Measurements from ENCODE around the gene POLR3H.

POLR3H gene

GRCh38 chr22:41534219-41534618, 10.1 kb downstream of the POLR3H start:
- no peak overlapping the region for H3K27ac Mint-ChIP-seq
- no peaks in the 10 kb centered on the region for H3K27me3 Mint-ChIP-seq
- no peaks in the 10 kb centered on the region for H3K9me3 Mint-ChIP-seq
- H3K36me3 Mint-ChIP-seq (ENCODE audit: low read depth): peaks cover 29% of the 10 kb centered on the region
- H3K4me3 Mint-ChIP-seq: no peak overlapping the region
- no peaks in the 10 kb centered on the region for H3K4me1 Mint-ChIP-seq (ENCODE audit: low read depth)

- no peaks in the 10 kb centered on the region for H3K4me1 Mint-ChIP-seq (ENCODE audit: low read depth)
- no peaks in the 10 kb centered on the region for H3K9me3 Mint-ChIP-seq
- H3K36me3 Mint-ChIP-seq (ENCODE audit: low read depth): peaks cover 37% of the 10 kb centered on the region
- no peaks in the 10 kb centered on the region for H3K27me3 Mint-ChIP-seq
- no peak overlapping the region for H3K27ac Mint-ChIP-seq
- no peak overlapping the region for H3K4me3 Mint-ChIP-seq
Observed at GRCh38 chr22:41532908-41533825, 11.1 kb downstream of the POLR3H start.

- Mint-ChIP-seq H3K4me1 (ENCODE audit: low read depth) (no peaks in the 10 kb centered on the region), H3K4me3 (no peak overlapping the region), H3K9me3 (no peaks in the 10 kb centered on the region), H3K36me3 (ENCODE audit: low read depth) (peaks cover 29% of the 10 kb centered on the region), H3K27me3 (no peaks in the 10 kb centered on the region), H3K27ac (no peak overlapping the region)
Observed at GRCh38 chr22:41531715-41532477, 12.4 kb downstream of the POLR3H start.

GRCh38 chr22:41530890-41531714, 13.2 kb downstream of the POLR3H start:
- Mint-ChIP-seq H3K27me3 (no peaks in the 10 kb centered on the region), H3K36me3 (ENCODE audit: low read depth) (peaks cover 32% of the 10 kb centered on the region), H3K27ac (no peak overlapping the region), H3K4me1 (ENCODE audit: low read depth) (no peaks in the 10 kb centered on the region), H3K4me3 (no peak overlapping the region), H3K9me3 (no peaks in the 10 kb centered on the region)

- H3K36me3 Mint-ChIP-seq (ENCODE audit: low read depth): peaks cover 42% of the 10 kb centered on the region
- peak overlapping the region; percentile 53 for H3K27ac Mint-ChIP-seq
- no peaks in the 10 kb centered on the region for H3K9me3 Mint-ChIP-seq
- peaks cover 12% of the 10 kb centered on the region for H3K4me1 Mint-ChIP-seq (ENCODE audit: low read depth)
- no peak overlapping the region for H3K4me3 Mint-ChIP-seq
- H3K27me3 Mint-ChIP-seq: no peaks in the 10 kb centered on the region
Observed at GRCh38 chr22:41528938-41529561, 15.2 kb downstream of the POLR3H start.

GRCh38 chr22:41528132-41528766, 16.0 kb downstream of the POLR3H start:
- H3K36me3 Mint-ChIP-seq (ENCODE audit: low read depth): peaks cover 41% of the 10 kb centered on the region
- H3K9me3 Mint-ChIP-seq: no peaks in the 10 kb centered on the region
- peaks cover 13% of the 10 kb centered on the region for H3K4me1 Mint-ChIP-seq (ENCODE audit: low read depth)
- peak overlapping the region; percentile 53 for H3K27ac Mint-ChIP-seq
- no peak overlapping the region for H3K4me3 Mint-ChIP-seq
- H3K27me3 Mint-ChIP-seq: no peaks in the 10 kb centered on the region

- no peak overlapping the region for H3K4me3 Mint-ChIP-seq
- H3K4me1 Mint-ChIP-seq (ENCODE audit: low read depth): peaks cover 13% of the 10 kb centered on the region
- H3K9me3 Mint-ChIP-seq: no peaks in the 10 kb centered on the region
- peaks cover 39% of the 10 kb centered on the region for H3K36me3 Mint-ChIP-seq (ENCODE audit: low read depth)
- no peaks in the 10 kb centered on the region for H3K27me3 Mint-ChIP-seq
- H3K27ac Mint-ChIP-seq: peak overlapping the region; percentile 67
Observed at GRCh38 chr22:41526830-41527799, 17.2 kb downstream of the POLR3H start.

- Mint-ChIP-seq H3K27ac (peak overlapping the region; percentile 45), H3K4me1 (ENCODE audit: low read depth) (peaks cover 13% of the 10 kb centered on the region), H3K36me3 (ENCODE audit: low read depth) (peaks cover 39% of the 10 kb centered on the region), H3K9me3 (no peaks in the 10 kb centered on the region), H3K4me3 (no peak overlapping the region), H3K27me3 (no peaks in the 10 kb centered on the region)
Observed at GRCh38 chr22:41526226-41526829, 17.9 kb downstream of the POLR3H start.

- peak overlapping the region; percentile 74 for H3K27ac Mint-ChIP-seq
Observed at GRCh38 chr22:41525450-41526225, 18.6 kb downstream of the POLR3H start.

GRCh38 chr22:41524809-41525449, 19.3 kb downstream of the POLR3H start:
- Mint-ChIP-seq H3K27ac (peak overlapping the region; percentile 74), H3K4me1 (ENCODE audit: low read depth) (peaks cover 13% of the 10 kb centered on the region), H3K36me3 (ENCODE audit: low read depth) (peaks cover 30% of the 10 kb centered on the region), H3K4me3 (peak overlapping the region; percentile 20), H3K9me3 (no peaks in the 10 kb centered on the region), H3K27me3 (no peaks in the 10 kb centered on the region)

More at GRCh38 chr22:41525450-41526225, 18.6 kb downstream of the POLR3H start:
- peaks cover 36% of the 10 kb centered on the region for H3K36me3 Mint-ChIP-seq (ENCODE audit: low read depth)
- H3K4me3 Mint-ChIP-seq: peak overlapping the region; percentile 20
- peaks cover 13% of the 10 kb centered on the region for H3K4me1 Mint-ChIP-seq (ENCODE audit: low read depth)
- H3K9me3 Mint-ChIP-seq: no peaks in the 10 kb centered on the region
- H3K27me3 Mint-ChIP-seq: no peaks in the 10 kb centered on the region

- H3K36me3 Mint-ChIP-seq (ENCODE audit: low read depth): peaks cover 29% of the 10 kb centered on the region
- H3K4me1 Mint-ChIP-seq (ENCODE audit: low read depth): peaks cover 13% of the 10 kb centered on the region
- H3K27me3 Mint-ChIP-seq: no peaks in the 10 kb centered on the region
- no peaks in the 10 kb centered on the region for H3K9me3 Mint-ChIP-seq
- H3K4me3 Mint-ChIP-seq: no peak overlapping the region
- peak overlapping the region; percentile 67 for H3K27ac Mint-ChIP-seq
Observed at GRCh38 chr22:41524251-41524661, 20.0 kb downstream of the POLR3H start.
